Tibial artery (tissue), 4 donors: ENCODE measurements around the gene FNDC11.

Experiments
- DNase-seq, 2 donors: peaks; one replicate each; pipeline ENCODE4 v3.0.0-alpha.2; 2019
- H3K27ac ChIP-seq, 2 donors: fragments of 200-600 bp; sonication (generic) in 1 of 2; 1 replicate in 1 of 2; 2 replicates in 1 of 2; pipeline ENCODE4 v1.5.1; 2018 to 2019; ENCODE audit warnings: mild to moderate bottlenecking in 1 of 2
- H3K27me3 ChIP-seq, 2 donors: fragments of 200-600 bp; sonication (generic) in 1 of 2; one replicate each; pipeline versions ENCODE4 v1.5.1 to v1.6.0; 2016 to 2019
- H3K36me3 ChIP-seq, 3 donors: fragments of 200-600 bp; sonication (generic) in 2 of 3; one replicate each; pipeline ENCODE4 v1.5.1; 2016 to 2019; ENCODE audit warnings: mild to moderate bottlenecking in 2 of 3
- H3K4me1 ChIP-seq, 4 donors: fragments of 200-600 bp; sonication (generic) in 2 of 4; 1 replicate in 3 of 4; 2 replicates in 1 of 4; pipeline ENCODE4 v1.5.1; 2016 to 2019
- H3K4me3 ChIP-seq, 2 donors: fragments of 200-600 bp; sonication (generic) in 1 of 2; 1 replicate in 1 of 2; 2 replicates in 1 of 2; pipeline ENCODE4 v1.5.1; 2018 to 2019; ENCODE audit warnings: mild to moderate bottlenecking in 2 of 2
- H3K9me3 ChIP-seq, 3 donors: fragments of 200-600 bp; sonication (generic) in 1 of 3; one replicate each; pipeline ENCODE4 v1.5.1; 2016 to 2019
- intact Hi-C: fragments of 100-400 bp; cut with DNase I; formaldehyde crosslinking; loops from one replicate; pipeline ENCODE4 v1.15.0; 2023; ENCODE audit warnings: low total_unique reads
- TF ChIP-seq, protein P1 (sequence below), 2 experiments: fragments of 200-600 bp in 1 of 2; fragments of 450-650 bp in 1 of 2; IDR thresholded peaks; one replicate each; pipeline ENCODE4 v1.5.1; 2017 to 2019; ENCODE audit warnings: antibody characterized with exemption in 2 of 2, mild to moderate bottlenecking in 1 of 2, moderate library complexity in 1 of 2

The FNDC11 gene

GRCh38 chr20:63527184-63527583, 26.8 kb upstream of the FNDC11 start:
- Histone ChIP-seq H3K4me3 (no peak overlapping the region), H3K9me3 (no peaks in the 10 kb centered on the region), H3K27ac (no peak overlapping the region), H3K4me1 (peaks cover 0 to 9% (median 6%) of the 10 kb centered on the region in 4 donors), H3K36me3 (peaks cover 0 to 15% (median 12%) of the 10 kb centered on the region in 3 donors), H3K27me3 (peaks cover 0 to 9% of the 10 kb centered on the region in 2 donors)
- DNase-seq = no peak
- intact Hi-C loops = no loop called here
- TF ChIP-seq, protein P1, sequence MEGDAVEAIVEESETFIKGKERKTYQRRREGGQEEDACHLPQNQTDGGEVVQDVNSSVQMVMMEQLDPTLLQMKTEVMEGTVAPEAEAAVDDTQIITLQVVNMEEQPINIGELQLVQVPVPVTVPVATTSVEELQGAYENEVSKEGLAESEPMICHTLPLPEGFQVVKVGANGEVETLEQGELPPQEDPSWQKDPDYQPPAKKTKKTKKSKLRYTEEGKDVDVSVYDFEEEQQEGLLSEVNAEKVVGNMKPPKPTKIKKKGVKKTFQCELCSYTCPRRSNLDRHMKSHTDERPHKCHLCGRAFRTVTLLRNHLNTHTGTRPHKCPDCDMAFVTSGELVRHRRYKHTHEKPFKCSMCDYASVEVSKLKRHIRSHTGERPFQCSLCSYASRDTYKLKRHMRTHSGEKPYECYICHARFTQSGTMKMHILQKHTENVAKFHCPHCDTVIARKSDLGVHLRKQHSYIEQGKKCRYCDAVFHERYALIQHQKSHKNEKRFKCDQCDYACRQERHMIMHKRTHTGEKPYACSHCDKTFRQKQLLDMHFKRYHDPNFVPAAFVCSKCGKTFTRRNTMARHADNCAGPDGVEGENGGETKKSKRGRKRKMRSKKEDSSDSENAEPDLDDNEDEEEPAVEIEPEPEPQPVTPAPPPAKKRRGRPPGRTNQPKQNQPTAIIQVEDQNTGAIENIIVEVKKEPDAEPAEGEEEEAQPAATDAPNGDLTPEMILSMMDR (IDR thresholded peaks at IDR 0.05) = no peak

- no peaks in the 10 kb centered on the region for H3K36me3 ChIP-seq
- no peak overlapping the region for H3K27ac ChIP-seq
- TF ChIP-seq, protein P1 (IDR thresholded peaks at IDR 0.05) = no peak
- no peak overlapping the region for H3K4me3 ChIP-seq
- no peak for DNase-seq
- peaks cover 0 to 1% (median 0%) of the 10 kb centered on the region in 4 donors for H3K4me1 ChIP-seq
- peaks cover 0 to 29% of the 10 kb centered on the region in 2 donors for H3K27me3 ChIP-seq
- no peaks in the 10 kb centered on the region for H3K9me3 ChIP-seq
- intact Hi-C loops = no loop called here
These were observed 24.6 kb upstream of the FNDC11 start for GRCh38 chr20:63529180-63529860.

- Histone ChIP-seq H3K27me3 (peaks cover 0 to 37% of the 10 kb centered on the region in 2 donors), H3K4me1 (peaks cover 0 to 9% (median 0%) of the 10 kb centered on the region in 4 donors), H3K9me3 (no peaks in the 10 kb centered on the region), H3K4me3 (no peak overlapping the region), H3K36me3 (no peaks in the 10 kb centered on the region), H3K27ac (no peak overlapping the region)
- TF ChIP-seq, protein P1 (IDR thresholded peaks at IDR 0.05) = no peak
- DNase-seq = no peak
- intact Hi-C loops = loop anchor here (10.0 kb wide), 1 partner anchor 335 kb away; the partner anchor contains the start of genes ABHD16B and TPD52L2
These were observed 23.8 kb upstream of the FNDC11 start for GRCh38 chr20:63529861-63530787.

- no peak for DNase-seq
- Histone ChIP-seq H3K4me3 (no peak overlapping the region), H3K27ac (no peak overlapping the region), H3K9me3 (no peaks in the 10 kb centered on the region), H3K4me1 (peaks cover 0 to 9% (median 0%) of the 10 kb centered on the region in 4 donors), H3K36me3 (no peaks in the 10 kb centered on the region), H3K27me3 (peaks cover 0 to 42% of the 10 kb centered on the region in 2 donors)
- intact Hi-C loops = loop anchor here (10.0 kb wide), 1 partner anchor 334 kb away; the partner anchor contains the start of genes ABHD16B and TPD52L2
- TF ChIP-seq, protein P1 (IDR thresholded peaks at IDR 0.05) = no peak
These were observed 23.2 kb upstream of the FNDC11 start for GRCh38 chr20:63530788-63531160.

- H3K27me3 ChIP-seq = peaks cover 0 to 51% of the 10 kb centered on the region in 2 donors
- no peak for DNase-seq
These were observed 22.1 kb upstream of the FNDC11 start for GRCh38 chr20:63531686-63532448.

More at GRCh38 chr20:63531686-63532448, 22.1 kb upstream of the FNDC11 start:
- Histone ChIP-seq H3K27ac (no peak overlapping the region), H3K9me3 (no peaks in the 10 kb centered on the region), H3K36me3 (no peaks in the 10 kb centered on the region), H3K4me3 (no peak overlapping the region), H3K4me1 (peaks cover 0 to 17% (median 0%) of the 10 kb centered on the region in 4 donors)
- TF ChIP-seq, protein P1 (IDR thresholded peaks at IDR 0.05) = no peak
- intact Hi-C loops = loop anchor here (10.0 kb wide), 1 partner anchor 333 kb away; the partner anchor contains the start of genes ABHD16B and TPD52L2
